Adrenal gland (tissue), 12 donors: Measurements from ENCODE around the gene KBTBD3. TPM values are rescaled to one million over a fixed set of nuclear protein-coding genes. Genes with fewer than 3 reads are reported as not detected.

Experiments used
- DNase-seq, 7 donors: peaks; one replicate each; pipeline ENCODE4 v3.0.0-alpha.2; 2019 to 2020
- H3K27ac ChIP-seq, 5 donors: fragments of 200-600 bp; sonication (generic) in 4 of 5; 1 replicate in 3 of 5; 2 replicates in 2 of 5; pipeline versions ENCODE4 v1.5.1 to v1.8.0; 2016 to 2020; ENCODE audit warnings: mild to moderate bottlenecking in 1 of 5
- H3K27me3 ChIP-seq: fragments of 200-600 bp; 2 replicates; pipeline ENCODE4 v1.8.0; 2021
- H3K36me3 ChIP-seq, 2 donors: fragments of 200-600 bp; replicated peaks in 1 of 2; 1 replicate in 1 of 2; 2 replicates in 1 of 2; pipeline versions ENCODE4 v1.5.1 to v1.8.0; 2018 to 2022
- H3K4me1 ChIP-seq, 2 donors: fragments of 200-600 bp; replicated peaks in 1 of 2; 1 replicate in 1 of 2; 2 replicates in 1 of 2; pipeline versions ENCODE4 v1.5.1 to v1.8.0; 2018 to 2021
- H3K4me3 ChIP-seq, 4 donors: fragments of 200-600 bp; sonication (generic) in 3 of 4; one replicate each; pipeline ENCODE4 v1.5.1; 2016 to 2018
- H3K9me3 ChIP-seq, 3 donors: fragments of 200-600 bp; sonication (generic) in 1 of 3; replicated peaks in 1 of 3; 1 replicate in 2 of 3; 2 replicates in 1 of 3; pipeline versions ENCODE4 v1.5.1 to v1.8.0; 2016 to 2021
- POLR2A ChIP-seq, 2 donors: fragments of 450-650 bp; IDR thresholded peaks; one replicate each; pipeline ENCODE4 v1.6.1; 2017; ENCODE audit warnings: antibody characterized with exemption in 2 of 2, mild to moderate bottlenecking in 2 of 2, moderate library complexity in 1 of 2
- WGBS, 4 donors: extraction: QIAGEN DNeasy Blood & Tissue Kit in 2 of 4; methylation state at CpG; one replicate each; pipeline versions ENCODE4 v1.1.5 to v1.1.7; 2013 to 2017; 5-methylcytosine and 5-hydroxymethylcytosine counted together
- intact Hi-C, 2 donors: fragments of 100-400 bp; cut with DNase I; formaldehyde crosslinking; loops; one replicate each; pipeline versions ENCODE4 v1.14.1 to v1.15.0; 2022 to 2023
- polyA plus RNA-seq, 3 donors: library from polyadenylated mRNA; stranded (reverse); fragments of 200-250 nt in 2 of 3; fragments of 350-450 nt in 1 of 3; fragmentation: Illumina TruSeq in 1 of 3; extraction: RNeasy Lipid Tissue Mini Kit (QIAGEN cat#74804) in 1 of 3; gene quantifications; one replicate each; pipeline ENCODE4 v1.2.3, GENCODE V29; 2013 to 2014
- total RNA-seq, 9 donors: library from RNA; depleted of rRNA in 4 of 9; stranded (reverse); fragments of >200 nt in 4 of 9; fragments of 120-200 nt in 1 of 9; fragmentation: NEBNext Ultra II Directional in 1 of 9; extraction: Animal tissue kit (Norgen Biotek cat#: 25700) in 1 of 9; gene quantifications; one replicate each; pipeline versions ENCODE4 v1.1.0 to v1.2.4, GENCODE V29; 2013 to 2023
- TF ChIP-seq, protein P1 (sequence below), 6 experiments: fragments of 450-650 bp in 4 of 6; fragments of 200-600 bp in 2 of 6; sonication (generic) in 1 of 6; IDR thresholded peaks; 1 replicate in 5 of 6; 2 replicates in 1 of 6; pipeline versions ENCODE4 v1.5.1 to v1.8.0; 2016 to 2021; ENCODE audit warnings: antibody characterized with exemption in 6 of 6, mild to moderate bottlenecking in 2 of 6, moderate library complexity in 1 of 6
- donor health status: healthy with polysubstance abuse.
- donor health status: Bipolar disorder and iron deficiency.
- donor health status: DM: yes; HTN: yes; CAD: no.
- donor health status: DM: no; HTN: no; CAD: no.
- donor health status: DM: no; HTN: no; CAD: no.
- donor health status: DM: yes; HTN: yes; CAD: no.

The KBTBD3 gene
- total and polyA plus RNA-seq, 12 donors = 0.97 to 13.3 (median 5.6) TPM

- Histone ChIP-seq H3K4me1 (peaks cover 11 to 24% of the 10 kb centered on the region in 2 donors), H3K27ac (no peak overlapping the region), H3K9me3 (no peaks in the 10 kb centered on the region), H3K36me3 (peaks cover 6 to 43% of the 10 kb centered on the region in 2 donors), H3K4me3 (no peak overlapping the region), H3K27me3 (no peaks in the 10 kb centered on the region)
- DNase-seq = no peak
- WGBS, 4 donors = 95 to 100% (median 97%) methylated on average over 1 of the region's 1 CpG
- no peak for TF ChIP-seq POLR2A (IDR thresholded peaks at IDR 0.05)
- TF ChIP-seq, protein P1, sequence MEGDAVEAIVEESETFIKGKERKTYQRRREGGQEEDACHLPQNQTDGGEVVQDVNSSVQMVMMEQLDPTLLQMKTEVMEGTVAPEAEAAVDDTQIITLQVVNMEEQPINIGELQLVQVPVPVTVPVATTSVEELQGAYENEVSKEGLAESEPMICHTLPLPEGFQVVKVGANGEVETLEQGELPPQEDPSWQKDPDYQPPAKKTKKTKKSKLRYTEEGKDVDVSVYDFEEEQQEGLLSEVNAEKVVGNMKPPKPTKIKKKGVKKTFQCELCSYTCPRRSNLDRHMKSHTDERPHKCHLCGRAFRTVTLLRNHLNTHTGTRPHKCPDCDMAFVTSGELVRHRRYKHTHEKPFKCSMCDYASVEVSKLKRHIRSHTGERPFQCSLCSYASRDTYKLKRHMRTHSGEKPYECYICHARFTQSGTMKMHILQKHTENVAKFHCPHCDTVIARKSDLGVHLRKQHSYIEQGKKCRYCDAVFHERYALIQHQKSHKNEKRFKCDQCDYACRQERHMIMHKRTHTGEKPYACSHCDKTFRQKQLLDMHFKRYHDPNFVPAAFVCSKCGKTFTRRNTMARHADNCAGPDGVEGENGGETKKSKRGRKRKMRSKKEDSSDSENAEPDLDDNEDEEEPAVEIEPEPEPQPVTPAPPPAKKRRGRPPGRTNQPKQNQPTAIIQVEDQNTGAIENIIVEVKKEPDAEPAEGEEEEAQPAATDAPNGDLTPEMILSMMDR (IDR thresholded peaks at IDR 0.05) = no peak
- intact Hi-C loops = no loop called here
Measured at GRCh38 chr11:106092446-106092845, 15.3 kb upstream of the KBTBD3 start.

- peaks cover 14 to 33% of the 10 kb centered on the region in 2 donors for H3K4me1 ChIP-seq
- intact Hi-C loops = no loop called here
- H3K4me3 ChIP-seq = peak overlapping the region in 1 of 4 donors; percentile 4
- H3K36me3 ChIP-seq = peaks cover 6 to 35% of the 10 kb centered on the region in 2 donors
- H3K27me3 ChIP-seq = no peaks in the 10 kb centered on the region
- no peaks in the 10 kb centered on the region for H3K9me3 ChIP-seq
- 37 to 62% (median 45%) methylated on average over 3 of the region's 3 CpGs for WGBS, 4 donors
- TF ChIP-seq, protein P1 (IDR thresholded peaks at IDR 0.05) = no peak
- TF ChIP-seq POLR2A (IDR thresholded peaks at IDR 0.05) = no peak
- peak in 2 of 7 donors; percentile 2 to 16 for DNase-seq
- H3K27ac ChIP-seq = no peak overlapping the region
Measured at GRCh38 chr11:106091480-106092123, 14.5 kb upstream of the KBTBD3 start.

DNA sequence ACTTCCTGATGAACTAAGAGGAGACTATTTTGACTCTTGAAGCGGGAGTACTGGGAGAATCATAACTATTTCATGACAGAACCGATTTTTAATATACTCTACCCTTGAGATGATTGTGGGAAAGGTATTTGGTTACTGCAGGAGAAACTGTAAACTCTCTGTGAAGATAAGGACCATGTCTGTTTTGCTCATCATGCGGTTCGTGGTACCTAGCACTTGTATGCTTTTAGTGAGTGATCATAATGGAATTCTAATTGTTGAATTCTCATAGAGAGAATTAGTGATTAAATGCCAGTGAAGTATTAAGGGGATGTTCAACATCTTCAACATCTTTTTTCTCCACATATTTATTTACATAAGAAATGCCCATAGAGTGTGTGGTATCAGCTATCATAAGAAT is 11.7 kb upstream of the KBTBD3 start:
- WGBS, 4 donors = 86 to 91% (median 89%) methylated on average over 4 of the region's 4 CpGs
- H3K36me3 ChIP-seq = peaks cover 6 to 14% of the 10 kb centered on the region in 2 donors

GRCh38 chr11:106087815-106088435 is 10.8 kb upstream of the KBTBD3 start:
- intact Hi-C loops = no loop called here
- peak; percentile 26 to 84 (median 62) for DNase-seq
- Histone ChIP-seq H3K27me3 (no peaks in the 10 kb centered on the region), H3K27ac (no peak overlapping the region), H3K4me1 (peaks cover 14 to 41% of the 10 kb centered on the region in 2 donors), H3K36me3 (peaks cover 6 to 13% of the 10 kb centered on the region in 2 donors), H3K4me3 (no peak overlapping the region), H3K9me3 (no peaks in the 10 kb centered on the region)
- TF ChIP-seq, protein P1 (IDR thresholded peaks at IDR 0.05) = peak; percentile 81 to 92 (median 84)
- TF ChIP-seq POLR2A (IDR thresholded peaks at IDR 0.05) = no peak
- 23 to 34% (median 28%) methylated on average over 9 of the region's 9 CpGs for WGBS, 4 donors

More for the DNA sequence above, 11.7 kb upstream of the KBTBD3 start:
- no peaks in the 10 kb centered on the region for H3K27me3 ChIP-seq
- peaks cover 14 to 41% of the 10 kb centered on the region in 2 donors for H3K4me1 ChIP-seq
- H3K27ac ChIP-seq = no peak overlapping the region
- DNase-seq = no peak
- intact Hi-C loops = no loop called here
- TF ChIP-seq POLR2A (IDR thresholded peaks at IDR 0.05) = no peak
- TF ChIP-seq, protein P1 (IDR thresholded peaks at IDR 0.05) = no peak
- H3K4me3 ChIP-seq = no peak overlapping the region
- H3K9me3 ChIP-seq = no peaks in the 10 kb centered on the region
